Measurements from ENCODE around the gene POP4. TPM values are rescaled to one million over a fixed set of nuclear protein-coding genes. Genes with fewer than 3 reads are reported as not detected.

Gene POP4
- total and polyA plus RNA-seq, 2 of the 13 experiments (the other 11 are each of a cell fraction or from before 2014, with no cell fraction given) = 32.2 to 84.0 TPM

DNA sequence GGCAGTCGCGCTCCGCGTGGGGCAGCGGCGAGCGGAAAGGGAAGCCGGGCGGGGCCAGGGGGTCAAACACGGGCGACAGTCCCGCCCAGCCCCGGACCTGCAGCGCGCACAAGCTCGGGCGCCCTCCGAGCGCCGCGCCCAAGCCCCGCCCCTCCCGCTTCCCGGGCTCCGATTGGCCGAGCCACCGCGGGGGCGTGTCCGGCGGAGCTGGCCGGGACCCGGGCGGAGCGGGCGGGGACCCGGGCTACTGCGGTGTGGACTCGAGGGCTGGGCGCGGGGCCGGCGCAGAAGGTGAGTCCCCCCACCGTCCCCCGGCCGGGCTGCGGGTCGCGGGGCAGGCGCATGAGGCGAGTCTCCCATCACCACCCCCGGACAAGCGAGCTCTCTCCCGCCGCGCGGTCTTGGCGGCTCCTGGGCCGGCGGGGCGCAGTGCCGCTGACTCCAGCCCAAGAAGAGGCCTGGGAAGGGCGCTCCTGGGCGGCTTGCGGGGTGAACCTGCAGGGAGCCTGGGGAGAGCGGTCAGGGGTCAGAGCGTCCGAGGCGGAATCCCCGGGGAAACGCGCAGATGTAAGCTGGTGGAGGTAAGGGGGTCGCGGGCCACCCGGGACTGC is 59.2 kb downstream of the POP4 start, which contains the start of gene PLEKHF1 (continued):
- TF ChIP-seq, protein P1, sequence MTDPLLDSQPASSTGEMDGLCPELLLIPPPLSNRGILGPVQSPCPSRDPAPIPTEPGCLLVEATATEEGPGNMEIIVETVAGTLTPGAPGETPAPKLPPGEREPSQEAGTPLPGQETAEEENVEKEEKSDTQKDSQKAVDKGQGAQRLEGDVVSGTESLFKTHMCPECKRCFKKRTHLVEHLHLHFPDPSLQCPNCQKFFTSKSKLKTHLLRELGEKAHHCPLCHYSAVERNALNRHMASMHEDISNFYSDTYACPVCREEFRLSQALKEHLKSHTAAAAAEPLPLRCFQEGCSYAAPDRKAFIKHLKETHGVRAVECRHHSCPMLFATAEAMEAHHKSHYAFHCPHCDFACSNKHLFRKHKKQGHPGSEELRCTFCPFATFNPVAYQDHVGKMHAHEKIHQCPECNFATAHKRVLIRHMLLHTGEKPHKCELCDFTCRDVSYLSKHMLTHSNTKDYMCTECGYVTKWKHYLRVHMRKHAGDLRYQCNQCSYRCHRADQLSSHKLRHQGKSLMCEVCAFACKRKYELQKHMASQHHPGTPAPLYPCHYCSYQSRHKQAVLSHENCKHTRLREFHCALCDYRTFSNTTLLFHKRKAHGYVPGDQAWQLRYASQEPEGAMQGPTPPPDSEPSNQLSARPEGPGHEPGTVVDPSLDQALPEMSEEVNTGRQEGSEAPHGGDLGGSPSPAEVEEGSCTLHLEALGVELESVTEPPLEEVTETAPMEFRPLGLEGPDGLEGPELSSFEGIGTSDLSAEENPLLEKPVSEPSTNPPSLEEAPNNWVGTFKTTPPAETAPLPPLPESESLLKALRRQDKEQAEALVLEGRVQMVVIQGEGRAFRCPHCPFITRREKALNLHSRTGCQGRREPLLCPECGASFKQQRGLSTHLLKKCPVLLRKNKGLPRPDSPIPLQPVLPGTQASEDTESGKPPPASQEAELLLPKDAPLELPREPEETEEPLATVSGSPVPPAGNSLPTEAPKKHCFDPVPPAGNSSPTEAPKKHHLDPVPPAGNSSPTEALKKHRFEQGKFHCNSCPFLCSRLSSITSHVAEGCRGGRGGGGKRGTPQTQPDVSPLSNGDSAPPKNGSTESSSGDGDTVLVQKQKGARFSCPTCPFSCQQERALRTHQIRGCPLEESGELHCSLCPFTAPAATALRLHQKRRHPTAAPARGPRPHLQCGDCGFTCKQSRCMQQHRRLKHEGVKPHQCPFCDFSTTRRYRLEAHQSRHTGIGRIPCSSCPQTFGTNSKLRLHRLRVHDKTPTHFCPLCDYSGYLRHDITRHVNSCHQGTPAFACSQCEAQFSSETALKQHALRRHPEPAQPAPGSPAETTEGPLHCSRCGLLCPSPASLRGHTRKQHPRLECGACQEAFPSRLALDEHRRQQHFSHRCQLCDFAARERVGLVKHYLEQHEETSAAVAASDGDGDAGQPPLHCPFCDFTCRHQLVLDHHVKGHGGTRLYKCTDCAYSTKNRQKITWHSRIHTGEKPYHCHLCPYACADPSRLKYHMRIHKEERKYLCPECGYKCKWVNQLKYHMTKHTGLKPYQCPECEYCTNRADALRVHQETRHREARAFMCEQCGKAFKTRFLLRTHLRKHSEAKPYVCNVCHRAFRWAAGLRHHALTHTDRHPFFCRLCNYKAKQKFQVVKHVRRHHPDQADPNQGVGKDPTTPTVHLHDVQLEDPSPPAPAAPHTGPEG (CRISPR knock-in tag; IDR thresholded peaks at IDR 0.05) = peak; percentile 65; the same call in 1 of the 2 replicates
- TF ChIP-seq ZNF773 (CRISPR knock-in tag; IDR thresholded peaks at IDR 0.05; ENCODE audit: borderline replicate concordance) (no peak), ZNF558 (CRISPR knock-in tag; IDR thresholded peaks at IDR 0.05; ENCODE audit: borderline replicate concordance) (no peak), SMARCC2 (IDR thresholded peaks at IDR 0.05) (no peak), YY1 (IDR thresholded peaks at IDR 0.05; ENCODE audit: insufficient read depth, insufficient replicate concordance, low read depth, low read length) (no peak), EEA1 (CRISPR knock-in tag; IDR thresholded peaks at IDR 0.05; ENCODE audit: borderline replicate concordance) (no peak), KDM2A (CRISPR knock-in tag; IDR thresholded peaks at IDR 0.05; ENCODE audit: borderline replicate concordance, low read depth) (peak; percentile 45; the same call in 1 of the 2 replicates), HES4 (CRISPR knock-in tag; IDR thresholded peaks at IDR 0.05; ENCODE audit: borderline replicate concordance) (0 out of 2 replicates have a peak, but pooled peaks have one; percentile 19), TRIM24 (CRISPR knock-in tag; IDR thresholded peaks at IDR 0.05) (no peak), NR1H2 (CRISPR knock-in tag; IDR thresholded peaks at IDR 0.05; ENCODE audit: borderline replicate concordance, low read depth) (no peak), CBFB (CRISPR knock-in tag; IDR thresholded peaks at IDR 0.05) (0 out of 2 replicates have a peak, but pooled peaks have one; percentile 9), PHF21A (CRISPR knock-in tag; IDR thresholded peaks at IDR 0.05) (no peak; the same call in 1 of the 2 replicates), JDP2 (CRISPR knock-in tag; IDR thresholded peaks at IDR 0.05; ENCODE audit: borderline replicate concordance) (no peak), ISL2 (CRISPR knock-in tag; IDR thresholded peaks at IDR 0.05) (no peak), HMG20B (CRISPR knock-in tag; conservative IDR thresholded peaks at IDR 0.05) (0 out of 2 replicates have a peak, but pooled peaks have one; percentile 5)
- TF ChIP-seq, protein P2, sequence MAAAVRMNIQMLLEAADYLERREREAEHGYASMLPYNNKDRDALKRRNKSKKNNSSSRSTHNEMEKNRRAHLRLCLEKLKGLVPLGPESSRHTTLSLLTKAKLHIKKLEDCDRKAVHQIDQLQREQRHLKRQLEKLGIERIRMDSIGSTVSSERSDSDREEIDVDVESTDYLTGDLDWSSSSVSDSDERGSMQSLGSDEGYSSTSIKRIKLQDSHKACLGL (CRISPR knock-in tag; IDR thresholded peaks at IDR 0.05) = peak; percentile 28
- TF ChIP-seq, protein P3, sequence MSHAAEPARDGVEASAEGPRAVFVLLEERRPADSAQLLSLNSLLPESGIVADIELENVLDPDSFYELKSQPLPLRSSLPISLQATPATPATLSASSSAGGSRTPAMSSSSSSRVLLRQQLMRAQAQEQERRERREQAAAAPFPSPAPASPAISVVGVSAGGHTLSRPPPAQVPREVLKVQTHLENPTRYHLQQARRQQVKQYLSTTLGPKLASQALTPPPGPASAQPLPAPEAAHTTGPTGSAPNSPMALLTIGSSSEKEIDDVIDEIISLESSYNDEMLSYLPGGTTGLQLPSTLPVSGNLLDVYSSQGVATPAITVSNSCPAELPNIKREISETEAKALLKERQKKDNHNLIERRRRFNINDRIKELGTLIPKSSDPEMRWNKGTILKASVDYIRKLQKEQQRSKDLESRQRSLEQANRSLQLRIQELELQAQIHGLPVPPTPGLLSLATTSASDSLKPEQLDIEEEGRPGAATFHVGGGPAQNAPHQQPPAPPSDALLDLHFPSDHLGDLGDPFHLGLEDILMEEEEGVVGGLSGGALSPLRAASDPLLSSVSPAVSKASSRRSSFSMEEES (CRISPR knock-in tag; IDR thresholded peaks at IDR 0.05) = no peak
- TF ChIP-seq, protein P4, sequence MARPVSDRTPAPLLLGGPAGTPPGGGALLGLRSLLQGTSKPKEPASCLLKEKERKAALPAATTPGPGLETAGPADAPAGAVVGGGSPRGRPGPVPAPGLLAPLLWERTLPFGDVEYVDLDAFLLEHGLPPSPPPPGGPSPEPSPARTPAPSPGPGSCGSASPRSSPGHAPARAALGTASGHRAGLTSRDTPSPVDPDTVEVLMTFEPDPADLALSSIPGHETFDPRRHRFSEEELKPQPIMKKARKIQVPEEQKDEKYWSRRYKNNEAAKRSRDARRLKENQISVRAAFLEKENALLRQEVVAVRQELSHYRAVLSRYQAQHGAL (CRISPR knock-in tag; IDR thresholded peaks at IDR 0.05; ENCODE audit: not compliant biosample characterization) = no peak
- TF ChIP-seq, protein P5, sequence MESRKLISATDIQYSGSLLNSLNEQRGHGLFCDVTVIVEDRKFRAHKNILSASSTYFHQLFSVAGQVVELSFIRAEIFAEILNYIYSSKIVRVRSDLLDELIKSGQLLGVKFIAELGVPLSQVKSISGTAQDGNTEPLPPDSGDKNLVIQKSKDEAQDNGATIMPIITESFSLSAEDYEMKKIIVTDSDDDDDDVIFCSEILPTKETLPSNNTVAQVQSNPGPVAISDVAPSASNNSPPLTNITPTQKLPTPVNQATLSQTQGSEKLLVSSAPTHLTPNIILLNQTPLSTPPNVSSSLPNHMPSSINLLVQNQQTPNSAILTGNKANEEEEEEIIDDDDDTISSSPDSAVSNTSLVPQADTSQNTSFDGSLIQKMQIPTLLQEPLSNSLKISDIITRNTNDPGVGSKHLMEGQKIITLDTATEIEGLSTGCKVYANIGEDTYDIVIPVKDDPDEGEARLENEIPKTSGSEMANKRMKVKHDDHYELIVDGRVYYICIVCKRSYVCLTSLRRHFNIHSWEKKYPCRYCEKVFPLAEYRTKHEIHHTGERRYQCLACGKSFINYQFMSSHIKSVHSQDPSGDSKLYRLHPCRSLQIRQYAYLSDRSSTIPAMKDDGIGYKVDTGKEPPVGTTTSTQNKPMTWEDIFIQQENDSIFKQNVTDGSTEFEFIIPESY (CRISPR knock-in tag; IDR thresholded peaks at IDR 0.05) = no peak
